Trophoblast cell (in vitro differentiated cells and primary cell): ENCODE measurements around the gene IRF2BP2.

Experiments used
- DNase-seq, 2 donors: peaks; one replicate each; pipeline ENCODE4 v3.0.0-alpha.2; 2016
- H2AFZ ChIP-seq: 2 replicates; pipeline ENCODE4 v1.6.1; 2013; ENCODE audit warnings: low read length, moderate library complexity, mild to moderate bottlenecking; ENCODE audit not compliant: insufficient read depth, poor library complexity
- H2AK5ac ChIP-seq: 2 replicates; pipeline ENCODE4 v1.6.1; 2013; ENCODE audit warnings: mild to moderate bottlenecking, low read length
- H2BK120ac ChIP-seq: 2 replicates; pipeline ENCODE4 v1.6.1; 2013; ENCODE audit warnings: low read length, mild to moderate bottlenecking, moderate library complexity; ENCODE audit not compliant: insufficient read depth, poor library complexity
- H2BK12ac ChIP-seq: 2 replicates; pipeline ENCODE4 v1.6.1; 2013; ENCODE audit warnings: mild to moderate bottlenecking, low read length, moderate library complexity
- H2BK5ac ChIP-seq: 2 replicates; pipeline ENCODE4 v1.6.1; 2013; ENCODE audit warnings: low read length, low read depth, moderate library complexity, mild to moderate bottlenecking; ENCODE audit not compliant: poor library complexity
- H3K14ac ChIP-seq: 2 replicates; pipeline ENCODE4 v1.6.1; 2013; ENCODE audit warnings: mild to moderate bottlenecking, low read length
- H3K18ac ChIP-seq: 2 replicates; pipeline ENCODE4 v1.6.1; 2013; ENCODE audit warnings: mild to moderate bottlenecking, low read length
- H3K23ac ChIP-seq: 2 replicates; pipeline ENCODE4 v1.6.1; 2013; ENCODE audit warnings: low read length
- H3K27ac ChIP-seq: 2 replicates; pipeline ENCODE4 v1.5.1; 2013; ENCODE audit warnings: low read depth, mild to moderate bottlenecking, inconsistent platforms, low read length, moderate library complexity
- H3K27me3 ChIP-seq: 2 replicates; pipeline ENCODE4 v1.6.1; 2013; ENCODE audit warnings: inconsistent platforms, mild to moderate bottlenecking, low read length, moderate library complexity; ENCODE audit not compliant: insufficient read depth
- H3K36me3 ChIP-seq, 2 experiments: 1 replicate in 1 of 2; 2 replicates in 1 of 2; pipeline ENCODE4 v1.6.1; 2013; ENCODE audit warnings: low read length in 2 of 2, mild to moderate bottlenecking in 2 of 2, moderate library complexity in 1 of 2; ENCODE audit not compliant: insufficient read depth in 2 of 2, control insufficient read depth in 1 of 2
- H3K4ac ChIP-seq: 2 replicates; pipeline ENCODE4 v1.6.1; 2013; ENCODE audit warnings: low read depth, mild to moderate bottlenecking, low read length, moderate library complexity
- H3K4me1 ChIP-seq, 2 experiments: 1 replicate in 1 of 2; 2 replicates in 1 of 2; pipeline ENCODE4 v1.6.1; 2013; ENCODE audit warnings: low read length in 2 of 2, mild to moderate bottlenecking in 2 of 2, moderate library complexity in 1 of 2; ENCODE audit not compliant: insufficient read depth in 2 of 2, control insufficient read depth in 1 of 2
- H3K4me2 ChIP-seq: 2 replicates; pipeline ENCODE4 v1.6.1; 2013; ENCODE audit warnings: inconsistent platforms, mild to moderate bottlenecking, low read length, moderate library complexity
- H3K4me3 ChIP-seq: 2 replicates; pipeline ENCODE4 v1.5.1; 2013; ENCODE audit warnings: mild to moderate bottlenecking, low read depth, low read length, inconsistent platforms
- H3K79me1 ChIP-seq: one replicate; pipeline ENCODE4 v1.6.1; 2013; ENCODE audit warnings: low read length
- H3K79me2 ChIP-seq: 2 replicates; pipeline ENCODE4 v1.6.1; 2013; ENCODE audit warnings: low read length, mild to moderate bottlenecking; ENCODE audit not compliant: control insufficient read depth, insufficient read depth, poor library complexity
- H3K9ac ChIP-seq: 2 replicates; pipeline ENCODE4 v1.6.1; 2013; ENCODE audit warnings: mild to moderate bottlenecking, low read length
- H3K9me3 ChIP-seq: 2 replicates; pipeline ENCODE4 v1.6.1; 2013; ENCODE audit warnings: low read depth, mild to moderate bottlenecking, control low read depth, inconsistent platforms, low read length; ENCODE audit not compliant: insufficient read depth
- H4K12ac ChIP-seq: 2 replicates; pipeline ENCODE4 v1.6.1; 2013; ENCODE audit warnings: low read depth, mild to moderate bottlenecking, low read length, moderate library complexity
- H4K8ac ChIP-seq: 2 replicates; pipeline ENCODE4 v1.6.1; 2013; ENCODE audit warnings: low read depth, mild to moderate bottlenecking, low read length, moderate library complexity
- H4K91ac ChIP-seq: one replicate; pipeline ENCODE4 v1.6.1; 2013; ENCODE audit warnings: low read depth, mild to moderate bottlenecking, low read length, moderate library complexity
- WGBS: extraction: QIAGEN DNeasy Blood & Tissue Kit; methylation state at CpG from one replicate; pipeline ENCODE4 v1.1.7; 2013; ENCODE audit warnings: missing lambda C conversion rate; ENCODE audit not compliant: insufficient read length, insufficient coverage; ENCODE audit errors: extremely low coverage; 5-methylcytosine and 5-hydroxymethylcytosine counted together

Gene IRF2BP2

GRCh38 chr1:234644928-234645327 is 35.0 kb upstream of the IRF2BP2 start:
- no peak for DNase-seq
- WGBS: no CpG with 5 or more reads among the region's 3 CpGs
- no peak overlapping the region for H3K14ac ChIP-seq
- H3K9me3 ChIP-seq: peaks cover 3% of the 10 kb centered on the region
- H3K4ac ChIP-seq: no peak overlapping the region
- no peak overlapping the region for H2BK5ac ChIP-seq
- no peak overlapping the region for H2BK120ac ChIP-seq
- no peak overlapping the region for H3K4me2 ChIP-seq
- no peak overlapping the region for H3K27ac ChIP-seq
- no peak overlapping the region for H3K9ac ChIP-seq
- H3K79me1 ChIP-seq: no peaks in the 10 kb centered on the region
- no peaks in the 10 kb centered on the region for H3K4me1 ChIP-seq
- H2AK5ac ChIP-seq: no peak overlapping the region
- no peak overlapping the region for H3K23ac ChIP-seq
- H4K91ac ChIP-seq: no peak overlapping the region
- H2AFZ ChIP-seq: no peak overlapping the region
- no peaks in the 10 kb centered on the region for H3K27me3 ChIP-seq
- no peak overlapping the region for H3K4me3 ChIP-seq
- H3K18ac ChIP-seq: no peak overlapping the region
- H2BK12ac ChIP-seq: no peak overlapping the region
- no peaks in the 10 kb centered on the region for H3K36me3 ChIP-seq
- H3K79me2 ChIP-seq: no peaks in the 10 kb centered on the region
- no peak overlapping the region for H4K8ac ChIP-seq
- H4K12ac ChIP-seq: no peak overlapping the region

GRCh38 chr1:234643850-234644134 is 33.8 kb upstream of the IRF2BP2 start:
- no peaks in the 10 kb centered on the region for H3K79me2 ChIP-seq

GRCh38 chr1:234643111-234643849 is 33.3 kb upstream of the IRF2BP2 start:
- Histone ChIP-seq H3K4me2 (no peak overlapping the region), H3K27ac (no peak overlapping the region), H3K4ac (no peak overlapping the region), H2BK5ac (no peak overlapping the region), H3K4me1 (no peaks in the 10 kb centered on the region), H2BK12ac (no peak overlapping the region), H2AFZ (no peak overlapping the region), H4K8ac (no peak overlapping the region), H3K79me1 (no peaks in the 10 kb centered on the region), H3K23ac (no peak overlapping the region), H2BK120ac (no peak overlapping the region), H3K9me3 (no peaks in the 10 kb centered on the region), H3K9ac (peak overlapping the region; percentile 45), H3K27me3 (no peaks in the 10 kb centered on the region), H4K91ac (no peak overlapping the region), H3K36me3 (no peaks in the 10 kb centered on the region), H3K14ac (no peak overlapping the region), H3K4me3 (no peak overlapping the region), H3K79me2 (no peaks in the 10 kb centered on the region), H3K18ac (no peak overlapping the region), H4K12ac (no peak overlapping the region), H2AK5ac (no peak overlapping the region)
- no peak for DNase-seq
- WGBS: no CpG with 5 or more reads among the region's 14 CpGs

More at GRCh38 chr1:234643850-234644134, 33.8 kb upstream of the IRF2BP2 start:
- no peak overlapping the region for H3K4me3 ChIP-seq
- no peaks in the 10 kb centered on the region for H3K36me3 ChIP-seq
- no peak for DNase-seq
- H3K4ac ChIP-seq: no peak overlapping the region
- H2AFZ ChIP-seq: no peak overlapping the region
- no peak overlapping the region for H2BK120ac ChIP-seq
- no peak overlapping the region for H3K9ac ChIP-seq
- H4K91ac ChIP-seq: no peak overlapping the region
- no peak overlapping the region for H3K14ac ChIP-seq
- peaks cover 2% of the 10 kb centered on the region for H3K9me3 ChIP-seq
- H3K4me1 ChIP-seq: no peaks in the 10 kb centered on the region
- no peak overlapping the region for H3K23ac ChIP-seq
- no peak overlapping the region for H3K4me2 ChIP-seq
- H3K27ac ChIP-seq: no peak overlapping the region
- H4K12ac ChIP-seq: no peak overlapping the region
- no peak overlapping the region for H2BK5ac ChIP-seq
- no peak overlapping the region for H3K18ac ChIP-seq
- H3K79me1 ChIP-seq: no peaks in the 10 kb centered on the region
- no peak overlapping the region for H4K8ac ChIP-seq
- H2BK12ac ChIP-seq: no peak overlapping the region
- H2AK5ac ChIP-seq: no peak overlapping the region
- no peaks in the 10 kb centered on the region for H3K27me3 ChIP-seq

- H3K27ac ChIP-seq: no peak overlapping the region
These were observed 32.5 kb upstream of the IRF2BP2 start for GRCh38 chr1:234642428-234642827.

More at GRCh38 chr1:234642428-234642827, 32.5 kb upstream of the IRF2BP2 start:
- no peak overlapping the region for H2BK5ac ChIP-seq
- H4K12ac ChIP-seq: no peak overlapping the region
- no peaks in the 10 kb centered on the region for H3K27me3 ChIP-seq
- H2AFZ ChIP-seq: no peak overlapping the region
- no peaks in the 10 kb centered on the region for H3K79me1 ChIP-seq
- no peak overlapping the region for H3K18ac ChIP-seq
- H4K91ac ChIP-seq: no peak overlapping the region
- H3K79me2 ChIP-seq: no peaks in the 10 kb centered on the region
- H2AK5ac ChIP-seq: no peak overlapping the region
- H3K4ac ChIP-seq: no peak overlapping the region
- no peak overlapping the region for H3K4me2 ChIP-seq
- H3K14ac ChIP-seq: no peak overlapping the region
- no peaks in the 10 kb centered on the region for H3K9me3 ChIP-seq
- H3K4me1 ChIP-seq: no peaks in the 10 kb centered on the region
- no peak overlapping the region for H2BK12ac ChIP-seq
- WGBS: no CpG with 5 or more reads among the region's 2 CpGs
- H3K23ac ChIP-seq: no peak overlapping the region
- no peak overlapping the region for H3K4me3 ChIP-seq
- no peak overlapping the region for H4K8ac ChIP-seq
- DNase-seq: no peak
- H3K9ac ChIP-seq: no peak overlapping the region
- H3K36me3 ChIP-seq: no peaks in the 10 kb centered on the region
- no peak overlapping the region for H2BK120ac ChIP-seq
